DOHH2 (cell line): Measurements from ENCODE around the gene CHI3L1.

ENCODE experiments used
- EZH2phosphoT487 ChIP-seq: fragments of 200-600 bp; sonication (generic); IDR thresholded peaks from 2 replicates; pipeline ENCODE4 v1.6.1; 2017; ENCODE audit warnings: borderline replicate concordance, mild to moderate bottlenecking, antibody characterized with exemption, low read length, moderate library complexity, mixed read lengths
- TF ChIP-seq, protein P1 (sequence below): fragments of 200-600 bp; sonication (generic); IDR thresholded peaks from one replicate; pipeline ENCODE4 v1.5.1; 2014; ENCODE audit warnings: antibody characterized with exemption, mild to moderate bottlenecking, low read depth, low read length; ENCODE audit not compliant: poor library complexity, severe bottlenecking

DNA sequence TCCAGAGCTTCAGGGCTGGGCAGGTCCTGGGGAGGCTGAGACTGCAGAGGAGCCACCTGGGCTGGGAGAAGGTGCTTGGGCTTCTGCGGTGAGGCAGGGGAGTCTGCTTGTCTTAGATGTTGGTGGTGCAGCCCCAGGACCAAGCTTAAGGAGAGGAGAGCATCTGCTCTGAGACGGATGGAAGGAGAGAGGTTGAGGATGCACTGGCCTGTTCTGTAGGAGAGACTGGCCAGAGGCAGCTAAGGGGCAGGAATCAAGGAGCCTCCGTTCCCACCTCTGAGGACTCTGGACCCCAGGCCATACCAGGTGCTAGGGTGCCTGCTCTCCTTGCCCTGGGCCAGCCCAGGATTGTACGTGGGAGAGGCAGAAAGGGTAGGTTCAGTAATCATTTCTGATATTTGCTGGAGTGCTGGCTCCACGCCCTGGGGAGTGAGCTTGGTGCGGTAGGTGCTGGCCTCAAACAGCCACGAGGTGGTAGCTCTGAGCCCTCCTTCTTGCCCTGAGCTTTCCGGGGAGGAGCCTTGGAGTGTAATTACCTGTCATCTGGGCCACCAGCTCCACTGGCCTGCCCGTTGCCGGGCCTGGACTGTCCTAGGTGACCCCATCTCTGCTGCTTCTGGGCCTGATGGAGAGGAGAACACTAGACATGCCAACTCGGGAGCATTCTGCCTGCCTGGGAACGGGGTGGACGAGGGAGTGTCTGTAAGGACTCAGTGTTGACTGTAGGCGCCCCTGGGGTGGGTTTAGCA is 20.1 kb downstream of the CHI3L1 start:
- TF ChIP-seq, protein P1, sequence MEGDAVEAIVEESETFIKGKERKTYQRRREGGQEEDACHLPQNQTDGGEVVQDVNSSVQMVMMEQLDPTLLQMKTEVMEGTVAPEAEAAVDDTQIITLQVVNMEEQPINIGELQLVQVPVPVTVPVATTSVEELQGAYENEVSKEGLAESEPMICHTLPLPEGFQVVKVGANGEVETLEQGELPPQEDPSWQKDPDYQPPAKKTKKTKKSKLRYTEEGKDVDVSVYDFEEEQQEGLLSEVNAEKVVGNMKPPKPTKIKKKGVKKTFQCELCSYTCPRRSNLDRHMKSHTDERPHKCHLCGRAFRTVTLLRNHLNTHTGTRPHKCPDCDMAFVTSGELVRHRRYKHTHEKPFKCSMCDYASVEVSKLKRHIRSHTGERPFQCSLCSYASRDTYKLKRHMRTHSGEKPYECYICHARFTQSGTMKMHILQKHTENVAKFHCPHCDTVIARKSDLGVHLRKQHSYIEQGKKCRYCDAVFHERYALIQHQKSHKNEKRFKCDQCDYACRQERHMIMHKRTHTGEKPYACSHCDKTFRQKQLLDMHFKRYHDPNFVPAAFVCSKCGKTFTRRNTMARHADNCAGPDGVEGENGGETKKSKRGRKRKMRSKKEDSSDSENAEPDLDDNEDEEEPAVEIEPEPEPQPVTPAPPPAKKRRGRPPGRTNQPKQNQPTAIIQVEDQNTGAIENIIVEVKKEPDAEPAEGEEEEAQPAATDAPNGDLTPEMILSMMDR = peak; percentile 11
- TF ChIP-seq EZH2phosphoT487 = no peak
